ENCODE data around the gene RCCD1. TPM values are rescaled to one million over a fixed set of nuclear protein-coding genes. Genes with fewer than 3 reads are reported as not detected.

The RCCD1 gene
- total and polyA plus RNA-seq, 9 of the 15 experiments (the other 6 are each of a cell fraction or from before 2014, with no cell fraction given) = 11.1 to 51.4 (median 24.7) TPM

GRCh38 chr15:90931828-90932659 lies 22.6 kb upstream of the RCCD1 start, which contains the start of gene HDDC3 (continued):
- TF ChIP-seq TEAD4 (IDR thresholded peaks at IDR 0.05; ENCODE audit: low read length) (no peak; the same call in 1 of the 2 replicates), TEAD4 (CRISPR knock-in tag; IDR thresholded peaks at IDR 0.05; ENCODE audit: borderline replicate concordance) (peak; percentile 74; the same call in 1 of the 2 replicates), CCNT2 (IDR thresholded peaks at IDR 0.05; ENCODE audit: borderline replicate concordance, extremely low read depth, insufficient read length, low read depth, low read length) (peak; percentile 84), SIN3A (IDR thresholded peaks at IDR 0.05; ENCODE audit: borderline replicate concordance in 2 of 2, control insufficient read depth in 1 of 2, low read depth in 2 of 2, low read length in 2 of 2) (peak in 1 of 2 experiments; percentile 71; a peak in 2 of 4 replicates), MAX (CRISPR knock-in tag; IDR thresholded peaks at IDR 0.05) (peak; percentile 55; the same call in 1 of the 2 replicates), FUS (optimal IDR thresholded peaks at IDR 0.05; ENCODE audit: low read depth, low read length) (peak; percentile 28), GABPB1 (CRISPR knock-in tag; IDR thresholded peaks at IDR 0.05) (peak; percentile 60; the same call in 1 of the 2 replicates), RNF2 (IDR thresholded peaks at IDR 0.05) (0 out of 2 replicates have a peak, but pooled peaks have one; percentile 36), PPARD (CRISPR knock-in tag; IDR thresholded peaks at IDR 0.05) (no peak), U2AF2 (optimal IDR thresholded peaks at IDR 0.05; ENCODE audit: low read depth, low read length) (no peak), ZNF347 (CRISPR knock-in tag; IDR thresholded peaks at IDR 0.05; ENCODE audit: low read depth) (no peak), FOXA3 (CRISPR knock-in tag; conservative IDR thresholded peaks at IDR 0.05 in 1 of 2, IDR thresholded peaks at IDR 0.05 in 1 of 2) (0 out of 4 replicates have a peak, but pooled peaks of 1 of the 2 experiments have one; percentile 20), NFRKB (IDR thresholded peaks at IDR 0.05; ENCODE audit: low read depth) (peak; percentile 72), NCOA1 (IDR thresholded peaks at IDR 0.05; ENCODE audit: low read depth) (0 out of 2 replicates have a peak, but pooled peaks have one; percentile 37), RCOR1 (IDR thresholded peaks at IDR 0.05; ENCODE audit: borderline replicate concordance in 1 of 2, low read depth in 2 of 2, low read length in 2 of 2) (peak in 1 of 2 experiments; percentile 80; a peak in 3 of 4 replicates), HNRNPK (IDR thresholded peaks at IDR 0.05; ENCODE audit: low read depth, low read length, poor library complexity, severe bottlenecking) (no peak), OTX1 (CRISPR knock-in tag; IDR thresholded peaks at IDR 0.05) (peak; percentile 35; the same call in 1 of the 2 replicates), E2F3 (CRISPR knock-in tag; IDR thresholded peaks at IDR 0.05) (peak; percentile 66; the same call in 1 of the 2 replicates), SMAD1 (IDR thresholded peaks at IDR 0.05; ENCODE audit: low read depth, low read length, partially characterized antibody) (peak; percentile 54)
- TF ChIP-seq, protein P1, sequence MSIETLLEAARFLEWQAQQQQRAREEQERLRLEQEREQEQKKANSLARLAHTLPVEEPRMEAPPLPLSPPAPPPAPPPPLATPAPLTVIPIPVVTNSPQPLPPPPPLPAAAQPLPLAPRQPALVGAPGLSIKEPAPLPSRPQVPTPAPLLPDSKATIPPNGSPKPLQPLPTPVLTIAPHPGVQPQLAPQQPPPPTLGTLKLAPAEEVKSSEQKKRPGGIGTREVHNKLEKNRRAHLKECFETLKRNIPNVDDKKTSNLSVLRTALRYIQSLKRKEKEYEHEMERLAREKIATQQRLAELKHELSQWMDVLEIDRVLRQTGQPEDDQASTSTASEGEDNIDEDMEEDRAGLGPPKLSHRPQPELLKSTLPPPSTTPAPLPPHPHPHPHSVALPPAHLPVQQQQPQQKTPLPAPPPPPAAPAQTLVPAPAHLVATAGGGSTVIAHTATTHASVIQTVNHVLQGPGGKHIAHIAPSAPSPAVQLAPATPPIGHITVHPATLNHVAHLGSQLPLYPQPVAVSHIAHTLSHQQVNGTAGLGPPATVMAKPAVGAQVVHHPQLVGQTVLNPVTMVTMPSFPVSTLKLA (conservative IDR thresholded peaks at IDR 0.05) = peak; percentile 69 to 86
- TF ChIP-seq, protein P2, sequence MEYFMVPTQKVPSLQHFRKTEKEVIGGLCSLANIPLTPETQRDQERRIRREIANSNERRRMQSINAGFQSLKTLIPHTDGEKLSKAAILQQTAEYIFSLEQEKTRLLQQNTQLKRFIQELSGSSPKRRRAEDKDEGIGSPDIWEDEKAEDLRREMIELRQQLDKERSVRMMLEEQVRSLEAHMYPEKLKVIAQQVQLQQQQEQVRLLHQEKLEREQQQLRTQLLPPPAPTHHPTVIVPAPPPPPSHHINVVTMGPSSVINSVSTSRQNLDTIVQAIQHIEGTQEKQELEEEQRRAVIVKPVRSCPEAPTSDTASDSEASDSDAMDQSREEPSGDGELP (CRISPR knock-in tag; IDR thresholded peaks at IDR 0.05; ENCODE audit: borderline replicate concordance) = peak; percentile 87
- TF ChIP-seq, protein P3, sequence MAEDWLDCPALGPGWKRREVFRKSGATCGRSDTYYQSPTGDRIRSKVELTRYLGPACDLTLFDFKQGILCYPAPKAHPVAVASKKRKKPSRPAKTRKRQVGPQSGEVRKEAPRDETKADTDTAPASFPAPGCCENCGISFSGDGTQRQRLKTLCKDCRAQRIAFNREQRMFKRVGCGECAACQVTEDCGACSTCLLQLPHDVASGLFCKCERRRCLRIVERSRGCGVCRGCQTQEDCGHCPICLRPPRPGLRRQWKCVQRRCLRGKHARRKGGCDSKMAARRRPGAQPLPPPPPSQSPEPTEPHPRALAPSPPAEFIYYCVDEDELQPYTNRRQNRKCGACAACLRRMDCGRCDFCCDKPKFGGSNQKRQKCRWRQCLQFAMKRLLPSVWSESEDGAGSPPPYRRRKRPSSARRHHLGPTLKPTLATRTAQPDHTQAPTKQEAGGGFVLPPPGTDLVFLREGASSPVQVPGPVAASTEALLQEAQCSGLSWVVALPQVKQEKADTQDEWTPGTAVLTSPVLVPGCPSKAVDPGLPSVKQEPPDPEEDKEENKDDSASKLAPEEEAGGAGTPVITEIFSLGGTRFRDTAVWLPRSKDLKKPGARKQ (CRISPR knock-in tag; IDR thresholded peaks at IDR 0.05) = no peak

Data from K562 (cell line).